RWPE2 (cell line): ENCODE measurements around the gene SOX12.

Experiments used
- ATAC-seq: fragments of 200-7000 bp; cut with Tn5 transposase; 3 replicates; pipeline ENCODE4 v1.9.1; 2021; ENCODE audit warnings: low read depth
- DNase-seq: peaks from one replicate; pipeline ENCODE4 v3.0.0-alpha.2; 2020; ENCODE audit warnings: low spot score
- H3K27ac ChIP-seq: fragments of 450-650 bp; 2 replicates; pipeline ENCODE4 v1.5.1; 2017; ENCODE audit warnings: mild to moderate bottlenecking; ENCODE audit not compliant: poor library complexity, severe bottlenecking
- H3K27me3 ChIP-seq: fragments of 250-450 bp; sonication (Bioruptor Pico); 2 replicates; pipeline ENCODE4 v1.5.1; 2021; ENCODE audit warnings: mild to moderate bottlenecking, moderate library complexity; ENCODE audit not compliant: insufficient read depth, poor library complexity, severe bottlenecking
- H3K36me3 ChIP-seq: fragments of 250-450 bp; sonication (Bioruptor Pico); 2 replicates; pipeline ENCODE4 v1.5.1; 2020; ENCODE audit warnings: low read depth, mild to moderate bottlenecking, moderate library complexity
- H3K4me1 ChIP-seq: fragments of 250-450 bp; sonication (Bioruptor Pico); 2 replicates; pipeline ENCODE4 v1.5.1; 2021; ENCODE audit warnings: mild to moderate bottlenecking, moderate library complexity; ENCODE audit not compliant: insufficient read depth, poor library complexity, severe bottlenecking
- H3K4me3 ChIP-seq: fragments of 250-450 bp; sonication (Bioruptor Pico); 2 replicates; pipeline ENCODE4 v1.5.1; 2021; ENCODE audit warnings: mild to moderate bottlenecking, moderate library complexity; ENCODE audit not compliant: severe bottlenecking
- H3K9me3 ChIP-seq: fragments of 250-450 bp; sonication (Bioruptor Pico); 2 replicates; pipeline ENCODE4 v1.5.1; 2021; ENCODE audit warnings: mild to moderate bottlenecking, moderate library complexity; ENCODE audit not compliant: severe bottlenecking
- TF ChIP-seq, protein P1 (sequence below): fragments of 450-650 bp; IDR thresholded peaks from one replicate; pipeline ENCODE4 v1.5.1; 2017; ENCODE audit warnings: mild to moderate bottlenecking, moderate library complexity; ENCODE audit not compliant: poor library complexity, severe bottlenecking

The SOX12 gene

GRCh38 chr20:325889-326644 is 715 bp downstream of the SOX12 start:
- peaks cover 5% of the 10 kb centered on the region; the same call in 1 of the 2 replicates for H3K36me3 ChIP-seq
- peak overlapping the region; percentile 85 for H3K4me3 ChIP-seq
- ATAC-seq (no peak), DNase-seq (peak; percentile 84)
- no peaks in the 10 kb centered on the region for H3K27me3 ChIP-seq
- no peaks in the 10 kb centered on the region for H3K9me3 ChIP-seq
- peaks cover 4% of the 10 kb centered on the region for H3K4me1 ChIP-seq
- peak overlapping the region; percentile 87 for H3K27ac ChIP-seq
- TF ChIP-seq, protein P1, sequence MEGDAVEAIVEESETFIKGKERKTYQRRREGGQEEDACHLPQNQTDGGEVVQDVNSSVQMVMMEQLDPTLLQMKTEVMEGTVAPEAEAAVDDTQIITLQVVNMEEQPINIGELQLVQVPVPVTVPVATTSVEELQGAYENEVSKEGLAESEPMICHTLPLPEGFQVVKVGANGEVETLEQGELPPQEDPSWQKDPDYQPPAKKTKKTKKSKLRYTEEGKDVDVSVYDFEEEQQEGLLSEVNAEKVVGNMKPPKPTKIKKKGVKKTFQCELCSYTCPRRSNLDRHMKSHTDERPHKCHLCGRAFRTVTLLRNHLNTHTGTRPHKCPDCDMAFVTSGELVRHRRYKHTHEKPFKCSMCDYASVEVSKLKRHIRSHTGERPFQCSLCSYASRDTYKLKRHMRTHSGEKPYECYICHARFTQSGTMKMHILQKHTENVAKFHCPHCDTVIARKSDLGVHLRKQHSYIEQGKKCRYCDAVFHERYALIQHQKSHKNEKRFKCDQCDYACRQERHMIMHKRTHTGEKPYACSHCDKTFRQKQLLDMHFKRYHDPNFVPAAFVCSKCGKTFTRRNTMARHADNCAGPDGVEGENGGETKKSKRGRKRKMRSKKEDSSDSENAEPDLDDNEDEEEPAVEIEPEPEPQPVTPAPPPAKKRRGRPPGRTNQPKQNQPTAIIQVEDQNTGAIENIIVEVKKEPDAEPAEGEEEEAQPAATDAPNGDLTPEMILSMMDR = no peak

DNA sequence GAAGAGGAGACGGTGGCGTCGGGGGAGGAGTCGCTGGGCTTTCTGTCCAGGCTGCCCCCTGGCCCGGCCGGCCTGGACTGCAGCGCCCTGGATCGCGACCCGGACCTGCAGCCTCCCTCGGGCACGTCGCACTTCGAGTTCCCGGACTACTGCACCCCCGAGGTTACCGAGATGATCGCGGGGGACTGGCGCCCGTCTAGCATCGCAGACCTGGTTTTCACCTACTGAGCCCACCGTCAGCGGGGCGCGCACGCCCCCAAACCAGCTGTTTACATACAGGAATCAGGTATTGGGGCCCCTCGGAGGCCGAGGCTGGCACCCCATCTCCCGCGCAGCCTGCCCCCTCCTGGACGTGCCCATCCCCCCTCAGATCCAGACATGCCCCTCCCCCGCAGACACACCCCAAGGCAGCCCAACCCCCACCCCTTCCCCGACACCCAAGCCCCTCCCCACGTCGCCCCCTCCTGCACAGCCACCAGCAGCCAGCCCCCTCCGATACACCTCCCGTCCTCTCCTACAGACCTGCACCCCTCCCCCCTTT is 1.4 kb downstream of the SOX12 start:
- Histone ChIP-seq H3K36me3 (peaks cover 5% of the 10 kb centered on the region; the same call in 1 of the 2 replicates), H3K27ac (peak overlapping the region; percentile 87), H3K27me3 (no peaks in the 10 kb centered on the region), H3K9me3 (no peaks in the 10 kb centered on the region), H3K4me3 (peak overlapping the region; percentile 85), H3K4me1 (peaks cover 4% of the 10 kb centered on the region)
- DNase-seq (no peak), ATAC-seq (no peak)
- TF ChIP-seq, protein P1 = no peak

DNA sequence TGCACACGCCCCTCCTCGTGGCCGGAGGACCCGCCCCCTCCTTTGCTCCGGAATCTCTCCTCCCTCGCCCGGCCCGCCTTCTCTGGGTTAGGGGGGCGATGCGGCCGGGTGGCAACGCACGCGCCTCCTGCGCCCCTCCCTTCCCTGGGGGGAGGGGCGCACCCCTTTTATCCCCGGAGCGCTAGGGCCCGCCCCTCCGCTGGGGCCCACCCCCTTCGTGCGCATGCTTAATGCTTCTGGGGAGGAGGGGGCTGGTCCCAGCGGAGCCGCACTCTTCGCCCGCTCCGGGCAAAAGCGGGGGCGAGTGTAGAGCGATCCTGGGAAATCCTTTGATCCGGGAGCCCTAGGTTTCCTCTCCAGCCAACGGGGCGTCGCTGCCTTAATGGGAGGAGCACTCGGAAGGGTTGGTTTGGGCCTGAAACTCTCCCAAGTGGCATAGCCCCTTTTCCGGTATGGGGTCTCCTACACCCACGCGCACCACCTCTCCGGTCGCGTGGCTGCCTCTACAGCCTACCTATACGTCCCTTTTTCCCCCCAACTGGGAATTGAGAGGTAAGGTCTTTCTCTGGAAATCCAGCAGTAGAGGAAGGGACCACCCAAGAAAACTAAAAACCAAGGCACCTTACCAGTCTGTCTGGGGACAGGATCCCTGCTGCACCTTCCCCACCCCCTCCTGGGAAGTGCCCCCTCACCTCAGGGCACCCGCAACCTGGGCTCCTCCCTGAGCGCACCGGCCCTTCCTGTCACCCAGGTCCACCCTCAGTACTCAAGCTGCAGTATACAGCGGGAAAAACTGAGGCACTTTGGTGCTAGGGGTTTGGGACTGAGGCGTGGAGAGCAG is 2.1 kb downstream of the SOX12 start:
- TF ChIP-seq, protein P1 = no peak
- H3K9me3 ChIP-seq = no peaks in the 10 kb centered on the region
- H3K4me3 ChIP-seq = peak overlapping the region; percentile 85
- peaks cover 5% of the 10 kb centered on the region; the same call in 1 of the 2 replicates for H3K36me3 ChIP-seq
- H3K27ac ChIP-seq = peak overlapping the region; percentile 87
- no peaks in the 10 kb centered on the region for H3K27me3 ChIP-seq
- peaks cover 4% of the 10 kb centered on the region for H3K4me1 ChIP-seq
- peak; percentile 96 for DNase-seq
- peak; percentile 32 for ATAC-seq

GRCh38 chr20:328027-328974 is 2.9 kb downstream of the SOX12 start:
- Histone ChIP-seq H3K4me3 (peak overlapping the region; percentile 85), H3K27me3 (no peaks in the 10 kb centered on the region), H3K36me3 (peaks cover 5% of the 10 kb centered on the region; the same call in 1 of the 2 replicates), H3K27ac (peak overlapping the region; percentile 87), H3K9me3 (no peaks in the 10 kb centered on the region), H3K4me1 (peaks cover 4% of the 10 kb centered on the region)
- TF ChIP-seq, protein P1 = no peak
- ATAC-seq = no peak
- DNase-seq = no peak
